Measurements from ENCODE around the gene SERTM2.

GRCh38 chrX:111483135-111483534 lies 28.3 kb upstream of the SERTM2 start:
- no peak for TF ChIP-seq EZH2phosphoT487 (IDR thresholded peaks at IDR 0.05; ENCODE audit: borderline replicate concordance, low read depth, low read length)
- TF ChIP-seq, protein P1, sequence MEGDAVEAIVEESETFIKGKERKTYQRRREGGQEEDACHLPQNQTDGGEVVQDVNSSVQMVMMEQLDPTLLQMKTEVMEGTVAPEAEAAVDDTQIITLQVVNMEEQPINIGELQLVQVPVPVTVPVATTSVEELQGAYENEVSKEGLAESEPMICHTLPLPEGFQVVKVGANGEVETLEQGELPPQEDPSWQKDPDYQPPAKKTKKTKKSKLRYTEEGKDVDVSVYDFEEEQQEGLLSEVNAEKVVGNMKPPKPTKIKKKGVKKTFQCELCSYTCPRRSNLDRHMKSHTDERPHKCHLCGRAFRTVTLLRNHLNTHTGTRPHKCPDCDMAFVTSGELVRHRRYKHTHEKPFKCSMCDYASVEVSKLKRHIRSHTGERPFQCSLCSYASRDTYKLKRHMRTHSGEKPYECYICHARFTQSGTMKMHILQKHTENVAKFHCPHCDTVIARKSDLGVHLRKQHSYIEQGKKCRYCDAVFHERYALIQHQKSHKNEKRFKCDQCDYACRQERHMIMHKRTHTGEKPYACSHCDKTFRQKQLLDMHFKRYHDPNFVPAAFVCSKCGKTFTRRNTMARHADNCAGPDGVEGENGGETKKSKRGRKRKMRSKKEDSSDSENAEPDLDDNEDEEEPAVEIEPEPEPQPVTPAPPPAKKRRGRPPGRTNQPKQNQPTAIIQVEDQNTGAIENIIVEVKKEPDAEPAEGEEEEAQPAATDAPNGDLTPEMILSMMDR (conservative IDR thresholded peaks at IDR 0.05; ENCODE audit: low read length) = no peak

All from OCI-LY7 (cell line).